ENCODE results near the gene RBFOX2.

DNA sequence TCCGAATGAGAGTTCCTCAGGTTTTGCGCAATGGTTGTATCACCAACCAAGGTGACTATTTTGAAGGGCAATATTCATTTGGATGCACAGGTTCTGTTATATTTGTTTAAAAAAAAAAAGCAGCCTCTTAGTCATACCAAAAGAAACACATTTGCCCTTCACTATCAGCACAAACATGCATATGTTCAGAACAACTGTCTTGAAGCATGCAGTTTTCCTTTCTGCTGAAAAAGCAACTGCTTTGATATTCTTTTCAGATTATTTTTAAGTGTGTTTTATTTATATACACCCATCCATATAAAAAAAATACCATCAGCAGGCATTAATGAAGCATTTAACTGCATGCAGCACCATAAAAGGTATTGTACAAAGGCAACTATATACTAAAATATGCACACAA, 67.8 kb downstream of the RBFOX2 start:
- TF ChIP-seq, protein P1, sequence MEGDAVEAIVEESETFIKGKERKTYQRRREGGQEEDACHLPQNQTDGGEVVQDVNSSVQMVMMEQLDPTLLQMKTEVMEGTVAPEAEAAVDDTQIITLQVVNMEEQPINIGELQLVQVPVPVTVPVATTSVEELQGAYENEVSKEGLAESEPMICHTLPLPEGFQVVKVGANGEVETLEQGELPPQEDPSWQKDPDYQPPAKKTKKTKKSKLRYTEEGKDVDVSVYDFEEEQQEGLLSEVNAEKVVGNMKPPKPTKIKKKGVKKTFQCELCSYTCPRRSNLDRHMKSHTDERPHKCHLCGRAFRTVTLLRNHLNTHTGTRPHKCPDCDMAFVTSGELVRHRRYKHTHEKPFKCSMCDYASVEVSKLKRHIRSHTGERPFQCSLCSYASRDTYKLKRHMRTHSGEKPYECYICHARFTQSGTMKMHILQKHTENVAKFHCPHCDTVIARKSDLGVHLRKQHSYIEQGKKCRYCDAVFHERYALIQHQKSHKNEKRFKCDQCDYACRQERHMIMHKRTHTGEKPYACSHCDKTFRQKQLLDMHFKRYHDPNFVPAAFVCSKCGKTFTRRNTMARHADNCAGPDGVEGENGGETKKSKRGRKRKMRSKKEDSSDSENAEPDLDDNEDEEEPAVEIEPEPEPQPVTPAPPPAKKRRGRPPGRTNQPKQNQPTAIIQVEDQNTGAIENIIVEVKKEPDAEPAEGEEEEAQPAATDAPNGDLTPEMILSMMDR (conservative IDR thresholded peaks at IDR 0.05 in 1 of 2, IDR thresholded peaks at IDR 0.05 in 1 of 2; ENCODE audit: low read depth in 1 of 2, low read length in 2 of 2), result no peak
- TF ChIP-seq EZH2 (IDR thresholded peaks at IDR 0.05; ENCODE audit: low read length, missing control alignments), result no peak

Data from fibroblast of lung (primary cell).